ENCODE data around the gene MYO16.

DNA sequence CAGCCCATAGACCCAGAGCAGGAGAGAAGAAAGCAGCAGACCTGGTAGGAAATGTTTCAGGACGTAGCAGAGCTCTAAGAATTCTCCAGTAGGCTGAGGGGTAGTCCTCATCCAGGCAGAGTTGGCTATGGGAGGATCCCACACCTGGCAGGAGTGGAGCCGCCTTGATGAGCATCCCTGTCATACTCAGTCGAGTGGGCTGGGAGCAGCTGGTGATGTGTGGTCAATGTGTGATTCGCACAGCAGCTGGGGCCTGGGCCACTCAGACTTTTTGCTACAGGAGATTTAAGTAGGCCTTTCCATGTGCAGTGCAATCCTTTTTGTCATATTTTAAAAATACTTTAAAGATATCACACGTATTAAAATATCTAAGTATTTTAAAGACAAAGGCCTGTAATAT lies 56.6 kb downstream of the MYO16 start:
- no peak for TF ChIP-seq ZNF274 (IDR thresholded peaks at IDR 0.05; ENCODE audit: low read depth, low read length)
- TF ChIP-seq YY1 (IDR thresholded peaks at IDR 0.05; ENCODE audit: insufficient read depth, insufficient read length) = no peak
- TF ChIP-seq SUZ12 (IDR thresholded peaks at IDR 0.05; ENCODE audit: extremely low read depth, insufficient read depth, insufficient read length) = no peak
